Astrocyte of the cerebellum (primary cell): ENCODE measurements around the gene USP3.

Experiments used
- DNase-seq: peaks from one replicate; pipeline ENCODE4 v3.0.0-alpha.2; 2011; ENCODE audit warnings: low read depth
- H3K4me3 ChIP-seq: 2 replicates; pipeline ENCODE4 v1.5.1; 2011; ENCODE audit warnings: mild to moderate bottlenecking, low read depth, low read length, moderate library complexity
- CTCF ChIP-seq: IDR thresholded peaks from 2 replicates; pipeline ENCODE4 v1.5.1; 2012; ENCODE audit warnings: low read length, low read depth, moderate library complexity, mild to moderate bottlenecking; ENCODE audit errors: missing control alignments
- in situ Hi-C: cut with HindIII; loops from 2 replicates; pipeline ENCODE4 v1.10.0; 2017; ENCODE audit warnings: low sequenced_read_pairs

The USP3 gene

GRCh38 chr15:63636518-63637061, 132.2 kb downstream of the USP3 start:
- DNase-seq: no peak
- in situ Hi-C loops: no loop called here
- no peak overlapping the region for H3K4me3 ChIP-seq
- TF ChIP-seq CTCF: no peak

GRCh38 chr15:63638839-63639238, 134.4 kb downstream of the USP3 start:
- in situ Hi-C loops: no loop called here
- DNase-seq: no peak
- H3K4me3 ChIP-seq: no peak overlapping the region
- no peak for TF ChIP-seq CTCF

GRCh38 chr15:63640146-63640545, 135.8 kb downstream of the USP3 start:
- no peak for TF ChIP-seq CTCF
- in situ Hi-C loops: no loop called here
- no peak for DNase-seq

More at GRCh38 chr15:63640146-63640545, 135.8 kb downstream of the USP3 start:
- H3K4me3 ChIP-seq: no peak overlapping the region
